Mesodermal cell (in vitro differentiated cells): Measurements from ENCODE around the gene GNAI3.
"Not testable (repeated sequence)": the region's sequence is repeated elsewhere in the genome, so short reads cannot be mapped to it uniquely, and the experiment has no call there.

Source experiments
- H3K27ac ChIP-seq: 2 replicates; pipeline ENCODE4 v1.7.0; 2013; ENCODE audit warnings: mild to moderate bottlenecking, low read depth, low read length, moderate library complexity; ENCODE audit not compliant: severe bottlenecking
- H3K36me3 ChIP-seq: 2 replicates; pipeline ENCODE4 v1.7.1; 2013; ENCODE audit warnings: mild to moderate bottlenecking, low read length, moderate library complexity; ENCODE audit not compliant: control insufficient read depth, insufficient read depth
- H3K4me1 ChIP-seq: one replicate; pipeline ENCODE4 v1.7.1; 2013; ENCODE audit warnings: mild to moderate bottlenecking, low read length; ENCODE audit not compliant: insufficient read depth, control insufficient read depth, poor library complexity, severe bottlenecking
- H3K4me3 ChIP-seq: 2 replicates; pipeline ENCODE4 v1.7.0; 2013; ENCODE audit warnings: low read length, control low read depth, mild to moderate bottlenecking; ENCODE audit not compliant: insufficient read depth, poor library complexity, severe bottlenecking; ENCODE audit errors: extremely low read depth
- H3K9me3 ChIP-seq: 2 replicates; pipeline ENCODE4 v1.7.1; 2013; ENCODE audit warnings: mild to moderate bottlenecking, low read length, moderate library complexity; ENCODE audit not compliant: control insufficient read depth
- WGBS, 2 experiments: methylation state at CpG; one replicate each; pipeline ENCODE4 v1.1.5; 2013; ENCODE audit warnings: missing lambda C conversion rate in 2 of 2; ENCODE audit not compliant: insufficient coverage in 2 of 2; 5-methylcytosine and 5-hydroxymethylcytosine counted together

GNAI3 gene

DNA sequence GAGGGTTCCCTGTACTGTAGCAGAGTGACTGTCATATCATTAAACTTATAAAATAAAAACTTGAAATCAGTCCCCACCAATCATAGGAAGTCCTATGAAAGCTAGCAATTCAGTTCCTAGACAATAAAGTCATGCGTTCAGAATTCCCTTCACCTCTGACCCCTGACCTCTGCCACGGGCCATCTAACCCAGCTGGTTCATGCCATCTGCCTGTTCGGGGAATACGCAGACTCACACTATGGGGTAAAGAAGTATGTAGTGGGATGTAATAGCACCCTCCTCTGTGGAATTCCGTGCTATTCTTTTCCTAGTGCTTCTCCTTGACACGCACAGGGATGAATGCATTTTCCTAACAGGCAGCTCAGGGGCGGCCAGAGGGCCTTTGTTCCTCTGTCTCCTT is 109.6 kb downstream of the GNAI3 start:
- H3K4me1 ChIP-seq = peaks cover 5% of the 10 kb centered on the region
- no peak overlapping the region for H3K4me3 ChIP-seq
- H3K36me3 ChIP-seq = no peaks in the 10 kb centered on the region
- 87 to 89% methylated on average over 6 to 7 of the region's 7 CpGs for WGBS, 2 experiments
- no peak overlapping the region for H3K27ac ChIP-seq
- H3K9me3 ChIP-seq = no peaks in the 10 kb centered on the region

DNA sequence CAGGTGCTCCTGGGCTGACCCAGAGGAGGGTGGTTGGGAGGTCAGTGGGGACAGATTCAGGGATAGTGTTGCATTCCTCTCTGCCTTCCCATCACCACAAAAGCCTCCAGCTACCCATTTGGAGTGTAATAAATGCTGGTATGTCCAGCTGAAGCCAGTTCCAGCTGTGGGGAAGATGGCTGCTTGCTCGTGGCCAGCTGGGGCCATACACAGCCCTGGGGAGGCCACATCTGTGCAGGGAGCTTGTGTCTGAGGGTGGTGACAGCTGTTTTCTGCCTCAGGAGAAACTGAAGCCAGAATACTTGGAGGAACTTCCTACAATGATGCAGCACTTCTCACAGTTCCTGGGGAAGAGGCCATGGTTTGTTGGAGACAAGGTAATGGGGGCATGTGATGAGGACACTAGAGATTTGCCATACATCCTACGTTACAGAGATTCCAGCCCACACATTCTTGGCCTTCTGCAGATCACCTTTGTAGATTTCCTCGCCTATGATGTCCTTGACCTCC is 110.2 kb downstream of the GNAI3 start:
- H3K4me1 ChIP-seq = peaks cover 5% of the 10 kb centered on the region
- H3K9me3 ChIP-seq = no peaks in the 10 kb centered on the region
- no peaks in the 10 kb centered on the region for H3K36me3 ChIP-seq
- WGBS, 2 experiments = 67 to 84% methylated on average over 2 to 3 of the region's 3 CpGs
- no peak overlapping the region for H3K27ac ChIP-seq
- H3K4me3 ChIP-seq = no peak overlapping the region

DNA sequence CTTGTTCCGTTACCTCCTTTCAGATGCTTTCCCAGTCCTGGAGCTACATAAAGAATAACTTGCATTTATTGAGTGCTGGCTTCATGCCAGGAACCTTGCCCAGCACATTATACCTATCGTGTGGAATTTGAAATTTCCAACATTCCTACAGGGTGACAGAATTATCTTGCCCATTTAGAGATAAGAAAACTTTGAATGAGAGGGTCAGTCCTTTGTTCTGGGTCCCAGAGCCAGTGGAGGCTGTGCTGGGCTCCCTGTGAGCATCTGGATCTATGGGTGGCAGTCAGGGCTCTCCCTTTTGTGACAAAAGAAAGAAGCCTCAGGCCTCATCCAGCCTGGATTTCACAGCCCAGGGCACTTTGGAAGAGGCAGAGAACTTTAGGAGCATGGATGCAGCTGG is 110.7 kb downstream of the GNAI3 start:
- 100% methylated on average over 1 to 2 of the region's 2 CpGs for WGBS, 2 experiments

DNA sequence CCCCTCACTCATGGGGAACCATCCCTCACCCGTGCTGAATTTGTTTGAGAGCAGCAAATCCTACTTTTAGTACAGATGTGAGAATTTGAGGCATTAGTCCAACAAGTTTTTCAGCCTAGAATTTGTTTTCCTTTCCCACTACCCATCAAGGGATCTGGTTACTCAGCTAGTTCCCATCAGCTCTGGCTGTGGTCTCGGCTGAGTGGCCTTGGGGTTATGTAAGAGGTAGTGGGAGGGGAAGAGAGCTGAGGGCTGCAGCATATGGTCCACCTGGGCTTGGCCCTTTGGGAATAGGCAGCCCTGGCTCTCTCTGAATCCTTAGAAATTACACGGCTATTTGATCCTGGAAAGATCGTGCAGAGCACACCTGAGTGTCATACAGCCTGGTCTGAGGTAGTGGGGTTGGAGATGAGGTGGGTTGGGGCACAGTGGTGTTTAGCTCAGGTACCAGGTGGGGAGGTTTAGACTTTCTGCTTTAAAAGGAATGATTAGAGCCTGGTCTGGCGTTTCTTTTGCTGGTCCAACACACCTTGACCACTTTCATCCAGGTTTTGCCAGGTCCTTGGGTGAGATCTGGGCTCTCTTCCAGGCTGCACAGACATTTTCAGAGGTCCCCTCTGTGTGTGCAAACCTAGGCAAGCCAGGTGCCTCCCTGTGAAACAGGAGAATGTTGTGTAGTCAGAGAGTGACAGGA is 111.7 kb downstream of the GNAI3 start:
- 89% methylated on average over 3 to 4 of the region's 5 CpGs for WGBS, 2 experiments
- Histone ChIP-seq H3K27ac (no peak overlapping the region), H3K36me3 (no peaks in the 10 kb centered on the region)

More for the DNA sequence above, 110.7 kb downstream of the GNAI3 start:
- Histone ChIP-seq H3K4me1 (peaks cover 5% of the 10 kb centered on the region), H3K4me3 (no peak overlapping the region), H3K9me3 (no peaks in the 10 kb centered on the region), H3K36me3 (no peaks in the 10 kb centered on the region), H3K27ac (no peak overlapping the region)

DNA sequence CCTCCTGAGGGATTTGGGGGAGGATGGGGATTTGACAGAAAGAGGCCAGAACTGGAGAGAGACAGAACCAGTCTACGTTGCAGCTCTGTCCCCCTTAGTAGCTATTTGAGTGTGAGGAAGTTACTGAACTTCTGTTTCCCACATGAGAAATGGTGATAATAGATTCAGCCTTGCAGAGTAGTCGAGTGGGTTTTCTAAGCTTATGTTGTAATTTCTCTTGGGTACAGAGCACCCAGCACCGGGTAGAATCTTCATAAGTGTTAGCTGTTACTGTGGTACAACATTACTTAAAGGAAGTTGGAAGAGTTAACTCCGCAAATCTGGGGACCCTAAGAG is 112.2 kb downstream of the GNAI3 start:
- H3K36me3 ChIP-seq, H3K27ac ChIP-seq, H3K4me1 ChIP-seq, H3K9me3 ChIP-seq, H3K4me3 ChIP-seq: not testable (repeated sequence)
- 83% methylated on average over 1 to 2 of the region's 4 CpGs for WGBS, 2 experiments

More for the DNA sequence above, 111.7 kb downstream of the GNAI3 start:
- Histone ChIP-seq H3K9me3 (no peaks in the 10 kb centered on the region), H3K4me1 (peaks cover 4% of the 10 kb centered on the region), H3K4me3 (no peak overlapping the region)

DNA sequence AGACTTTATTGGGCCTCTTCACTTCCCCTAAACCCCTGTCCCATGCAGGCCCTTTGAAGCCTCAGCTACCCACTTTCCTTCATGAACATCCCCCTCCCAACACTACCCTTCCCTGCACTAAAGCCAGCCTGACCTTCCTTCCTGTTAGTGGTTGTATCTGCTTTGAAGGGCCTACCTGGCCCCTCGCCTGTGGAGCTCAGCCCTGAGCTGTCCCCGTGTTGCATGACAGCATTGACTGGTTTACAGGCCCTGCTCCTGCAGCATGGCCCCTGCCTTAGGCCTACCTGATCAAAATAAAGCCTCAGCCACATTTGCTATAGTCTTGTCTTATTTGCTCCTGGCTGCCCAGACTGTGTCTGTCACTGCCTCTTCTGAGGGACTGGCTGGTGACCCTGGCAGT is 113.0 kb downstream of the GNAI3 start:
- H3K9me3 ChIP-seq = no peaks in the 10 kb centered on the region
- 73% methylated on average over 2 of the region's 2 CpGs; no CpG with 5 or more reads in 1 of the 2 experiments for WGBS, 2 experiments
- H3K4me3 ChIP-seq = no peak overlapping the region
- H3K27ac ChIP-seq = no peak overlapping the region
- H3K4me1 ChIP-seq = no peaks in the 10 kb centered on the region
- no peaks in the 10 kb centered on the region for H3K36me3 ChIP-seq

DNA sequence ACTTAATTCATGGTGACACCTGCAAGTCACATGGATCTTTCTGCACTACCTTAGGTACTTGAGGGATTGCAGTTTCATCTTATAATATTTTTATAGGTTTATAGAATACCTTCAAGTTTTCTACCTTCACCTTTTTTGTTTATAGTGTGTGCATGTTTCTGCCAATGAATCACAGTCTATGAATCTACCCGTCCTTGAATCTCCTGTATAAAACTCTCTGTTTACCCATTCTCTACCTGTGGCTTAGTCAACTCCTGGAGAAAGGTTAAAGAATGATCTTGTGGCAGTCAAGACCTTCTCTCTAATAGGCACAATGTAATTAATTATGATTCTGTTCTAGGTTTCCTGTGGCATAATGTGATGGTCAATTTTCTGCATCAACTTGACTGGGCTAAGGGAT is 116.3 kb downstream of the GNAI3 start:
- Histone ChIP-seq H3K9me3 (no peaks in the 10 kb centered on the region), H3K4me1 (no peaks in the 10 kb centered on the region), H3K4me3 (no peak overlapping the region), H3K36me3 (no peaks in the 10 kb centered on the region), H3K27ac (no peak overlapping the region)
- WGBS, 2 experiments = no CpG with 5 or more reads among the region's 1 CpG

DNA sequence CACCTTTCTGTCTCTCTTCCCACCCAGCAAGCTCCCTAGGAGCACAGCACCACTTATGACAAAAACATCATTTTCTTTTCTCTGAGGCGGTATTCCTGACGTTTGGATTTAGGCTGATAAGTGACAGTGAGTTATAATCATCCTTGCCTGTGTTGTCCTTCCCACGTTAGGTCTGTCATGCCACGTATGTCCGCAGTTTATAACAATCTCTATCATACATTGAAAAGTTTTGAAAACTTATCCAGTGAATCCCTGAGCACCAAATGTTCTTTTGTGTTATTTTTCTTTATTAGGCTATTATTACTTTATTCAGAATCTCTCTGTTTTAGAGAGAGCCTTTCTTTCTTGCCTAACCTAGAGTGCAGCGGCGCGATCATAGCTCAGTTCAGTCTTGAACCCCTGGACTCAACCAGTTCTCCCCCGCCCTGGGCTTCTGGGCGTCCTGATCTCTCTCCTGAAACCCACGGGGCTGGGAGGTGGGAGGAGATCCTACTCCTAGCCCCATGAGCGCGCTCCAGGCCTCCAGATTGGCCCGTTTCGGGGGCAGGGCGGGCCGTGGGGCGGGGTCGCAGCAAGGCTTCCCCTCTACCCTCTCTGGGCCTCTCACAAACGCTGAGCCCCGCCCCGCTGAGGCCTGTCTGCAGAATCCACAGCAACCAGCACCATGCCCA is 119.2 kb downstream of the GNAI3 start, which contains the start of gene GSTM2:
Gene GSTM2 (plus strand): TSS at position 606 of the 671 bp plus-strand sequence. CDS start 59 bp downstream, at position 665.
- Histone ChIP-seq H3K4me3 (peak within 1 kb of the TSS; percentile 31), H3K9me3 (no peaks in the 10 kb centered on the region), H3K4me1 (no peaks in the 10 kb centered on the region), H3K27ac (no peak within 1 kb of the TSS), H3K36me3 (no peaks in the 10 kb centered on the region)
- WGBS, 2 experiments = 0 to 13% methylated on average over 4 to 6 of the region's 22 CpGs
